A549 treated with Hydrocortisone at 1 μM for 4 hours (cell line): ENCODE results near the gene KRT6C. TPM values are rescaled to one million over a fixed set of nuclear protein-coding genes. Genes with fewer than 3 reads are reported as not detected.

ENCODE experiments used
- total RNA-seq: library from RNA; stranded (reverse); fragments of 200-300 nt; extraction: Qiagen RNA extraction; gene quantifications from 5 replicates; pipeline ENCODE4 v1.2.3, GENCODE V29; 2022

KRT6C gene
- 0.06 TPM in 1 of 5 replicates, not detected in the others for total RNA-seq

DNA sequence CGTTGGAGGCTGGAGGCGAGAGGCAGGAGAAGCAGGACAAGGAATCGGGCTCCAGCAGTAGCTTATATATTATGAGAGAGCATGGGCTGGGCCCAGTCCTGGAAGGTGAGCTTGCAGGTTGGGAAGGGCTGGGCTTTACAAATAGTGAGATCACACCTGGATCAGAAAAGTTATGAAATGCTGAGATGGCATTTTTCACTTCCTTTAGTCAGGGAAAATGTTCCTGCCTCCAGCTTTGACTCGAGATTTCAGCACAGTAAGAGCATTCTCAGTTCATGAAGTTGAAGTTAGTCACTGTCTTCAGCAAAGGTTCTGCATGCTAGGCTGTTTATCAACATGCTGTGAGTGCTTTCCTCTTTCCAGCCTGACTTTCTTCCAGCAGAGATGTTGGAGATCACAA, at the start of gene KRT6C:
TSS of gene KRT6C (minus strand) at position 38 of the 400 bp plus-strand sequence. CDS start 68 bp downstream, outside the sequence.

DNA sequence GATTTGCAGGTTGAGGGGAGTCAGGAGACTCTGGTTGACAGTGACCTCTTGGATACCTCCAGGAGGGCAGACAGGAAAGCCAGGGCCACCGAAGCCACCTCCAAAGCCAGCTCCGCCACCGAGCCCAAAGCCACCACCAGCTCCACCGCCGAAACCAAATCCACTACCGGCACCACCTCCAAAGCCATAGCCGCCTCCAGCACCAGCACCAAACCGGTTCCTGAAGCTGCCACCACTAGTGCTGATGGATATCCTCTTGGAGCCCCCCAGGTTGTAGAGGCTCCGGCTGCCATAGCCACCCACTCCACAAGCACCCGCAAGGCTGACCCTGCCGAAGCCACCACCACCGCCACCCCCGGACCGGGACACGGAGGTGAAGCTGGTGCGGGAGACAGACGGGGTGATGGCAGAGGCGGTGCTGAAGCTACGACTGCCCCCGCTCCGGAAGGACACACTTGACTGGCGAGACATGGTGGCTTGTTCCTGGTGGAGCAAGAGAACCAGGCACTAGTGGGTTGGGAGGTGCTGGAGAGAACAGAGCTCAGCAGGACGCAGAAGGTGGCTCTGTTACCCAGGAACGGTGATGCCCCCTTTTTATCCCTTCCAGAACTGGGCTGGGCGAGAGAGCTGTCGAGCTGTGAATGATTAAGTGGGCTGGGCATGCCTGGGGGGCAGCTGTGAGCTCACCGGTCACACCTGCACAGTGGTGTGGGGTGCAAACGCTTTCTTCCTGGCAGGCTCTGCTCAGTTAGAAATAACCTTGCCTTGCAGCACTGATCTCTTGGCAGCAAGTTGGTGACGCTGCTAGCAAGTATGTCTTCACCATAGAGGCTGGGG, 46.4 kb upstream of the KRT6C start, which contains the start of gene KRT5:
TSS of gene KRT5 (minus strand) at position 569 of the 837 bp plus-strand sequence. CDS start at position 471, 98 bp downstream.

DNA sequence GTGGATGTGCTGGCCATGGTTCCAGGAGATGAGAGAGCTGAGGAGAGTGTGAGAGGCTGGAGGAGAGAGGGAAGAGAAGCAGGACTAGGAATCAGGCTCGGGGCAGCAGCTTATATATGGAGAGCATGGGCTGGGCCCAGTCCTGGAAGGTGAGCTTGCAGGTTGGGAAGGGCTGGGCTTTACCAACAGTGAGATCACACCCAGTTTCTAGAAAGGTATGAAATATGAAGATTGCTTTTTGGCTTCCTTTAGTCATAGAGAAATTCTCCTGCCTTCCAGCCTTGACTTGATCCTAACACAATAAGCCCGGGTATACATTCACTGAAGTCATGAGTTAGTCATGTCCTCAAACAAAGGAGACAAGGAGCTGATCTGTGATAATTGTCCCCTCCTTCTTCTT, 19.6 kb upstream of the KRT6C start, which contains the start of gene KRT6A:
TSS of gene KRT6A (minus strand) at position 86 of the 400 bp plus-strand sequence. CDS start at position 17, 69 bp downstream.

DNA sequence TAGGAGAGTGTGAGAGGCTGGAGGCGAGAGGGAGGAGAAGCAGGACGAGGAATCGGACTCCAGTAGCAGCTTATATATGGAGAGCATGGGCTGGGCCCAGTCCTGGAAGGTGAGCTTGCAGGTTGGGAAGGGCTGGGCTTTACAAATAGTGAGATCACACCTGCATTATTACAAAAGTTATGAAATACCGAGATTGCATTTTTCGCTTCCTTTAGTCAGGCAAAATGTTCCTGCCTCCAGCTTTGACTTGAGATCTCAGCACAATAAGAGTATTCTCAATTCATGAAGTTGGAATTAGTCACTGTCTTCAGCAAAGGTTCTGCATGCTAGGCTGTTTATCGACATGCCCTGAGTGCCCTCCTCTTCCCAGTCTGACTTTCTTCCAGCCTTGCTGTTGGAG, 21.5 kb downstream of the KRT6C start, which contains the start of gene KRT6B:
TSS of gene KRT6B (minus strand) at position 46 of the 400 bp plus-strand sequence. CDS start 68 bp downstream, outside the sequence.

DNA sequence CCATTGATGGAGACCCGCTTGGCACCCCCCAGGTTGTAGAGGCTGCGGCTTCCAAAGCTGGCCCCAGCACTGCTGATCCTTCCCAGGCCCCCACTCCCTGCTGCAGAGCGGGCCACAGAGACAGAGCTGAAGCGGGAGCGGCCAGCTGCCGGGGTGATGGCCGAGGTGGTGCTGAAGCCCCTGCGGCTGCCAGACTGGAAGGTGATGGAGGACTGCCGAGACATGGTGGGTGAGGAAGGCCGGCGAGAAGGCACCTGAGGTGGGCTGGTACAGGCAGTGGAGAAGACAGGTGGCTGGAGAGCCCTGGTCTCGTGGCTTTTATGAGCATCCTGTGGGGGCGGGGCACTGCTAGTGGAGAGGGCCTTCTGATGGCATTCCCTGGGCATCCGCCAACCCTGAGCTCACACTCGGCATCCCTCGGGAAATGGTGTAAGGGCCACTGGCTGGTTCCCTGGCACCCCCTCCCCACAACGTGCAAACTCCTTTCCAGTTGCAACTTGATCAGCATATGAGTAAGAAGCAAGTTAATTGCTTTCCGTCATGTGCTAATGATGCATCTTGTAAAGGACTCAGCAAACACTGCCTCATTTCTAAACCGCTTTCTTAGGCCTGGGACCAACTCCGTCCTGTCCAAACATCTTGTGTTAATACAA, 39.4 kb downstream of the KRT6C start, which contains the start of gene KRT75:
TSS of gene KRT75 (minus strand) at position 291 of the 653 bp plus-strand sequence. CDS start at position 224, 67 bp downstream.

Other genes with a start within 250 kb of the KRT6C start
- gene KRT7, start 240.6 kb downstream of the KRT6C start, total RNA-seq: 5,165 to 6,050 TPM (median 5,522 TPM) in 5 replicates
- 27.6 to 49.8 TPM (median 46.4 TPM) in 5 replicates for gene KRT86, start 199.2 kb downstream of the KRT6C start, total RNA-seq
- gene KRT81, start 182.3 kb downstream of the KRT6C start, total RNA-seq: 3,045 to 4,083 TPM (median 3,944 TPM) in 5 replicates
- gene KRT83, start 152.4 kb downstream of the KRT6C start, total RNA-seq: 2.1 to 7.9 TPM (median 6.3 TPM) in 5 replicates
- gene KRT85, start 106.3 kb downstream of the KRT6C start, total RNA-seq: 0.05 TPM in 1 of 5 replicates, not detected in the others
- not detected in 5 replicates for gene KRT84, start 88.2 kb downstream of the KRT6C start, total RNA-seq
- not detected in 5 replicates for gene KRT82, start 67.5 kb downstream of the KRT6C start, total RNA-seq
- 0.07 to 0.18 TPM (median 0.09 TPM) in 5 replicates for gene KRT75, start 39.4 kb downstream of the KRT6C start, total RNA-seq
- 0.05 to 0.09 TPM in 2 of 5 replicates, not detected in the others for gene KRT6B, start 21.7 kb downstream of the KRT6C start, total RNA-seq
- gene KRT6A, start 19.5 kb upstream of the KRT6C start, total RNA-seq: 10.3 to 13.4 TPM (median 11.2 TPM) in 5 replicates
- 0.39 to 0.69 TPM (median 0.53 TPM) in 5 replicates for gene KRT5, start 46.6 kb upstream of the KRT6C start, total RNA-seq
- gene KRT71, start 79.3 kb upstream of the KRT6C start, total RNA-seq: 0.05 TPM in 1 of 5 replicates, not detected in the others
- gene KRT74, start 100.0 kb upstream of the KRT6C start, total RNA-seq: not detected in 5 replicates
- gene KRT72, start 127.7 kb upstream of the KRT6C start, total RNA-seq: 0.07 TPM in 1 of 5 replicates, not detected in the others
- gene KRT73, start 144.8 kb upstream of the KRT6C start, total RNA-seq: 0.06 TPM in 1 of 5 replicates, not detected in the others
- gene KRT2, start 178.4 kb upstream of the KRT6C start, total RNA-seq: not detected in 5 replicates
- not detected in 5 replicates for gene KRT1, start 206.6 kb upstream of the KRT6C start, total RNA-seq
- not detected in 5 replicates for gene KRT77, start 229.7 kb upstream of the KRT6C start, total RNA-seq